Measurements from ENCODE around the gene SCFD1. TPM values are rescaled to one million over a fixed set of nuclear protein-coding genes. Genes with fewer than 3 reads are reported as not detected.

The SCFD1 gene
- total RNA-seq, 1 donor from 2014 or later: 38.7 TPM

- Mint-ChIP-seq H3K4me1 (ENCODE audit: unreplicated experiment) (peaks cover 5% of the 10 kb centered on the region), H3K4me3 (ENCODE audit: unreplicated experiment) (no peak overlapping the region), H3K36me3 (ENCODE audit: low read depth, unreplicated experiment) (peaks cover 13% of the 10 kb centered on the region), H3K9me3 (ENCODE audit: unreplicated experiment) (no peaks in the 10 kb centered on the region), H3K27ac (ENCODE audit: unreplicated experiment) (no peak overlapping the region), H3K27me3 (ENCODE audit: unreplicated experiment) (no peaks in the 10 kb centered on the region)
- DNase-seq (ENCODE audit: low spot score): no peak
- no peak for TF ChIP-seq CTCF (IDR thresholded peaks at IDR 0.05; ENCODE audit: unreplicated experiment)
Measured at GRCh38 chr14:30728471-30728870, 106.4 kb downstream of the SCFD1 start.

- no peak for TF ChIP-seq CTCF (IDR thresholded peaks at IDR 0.05; ENCODE audit: unreplicated experiment)
- Mint-ChIP-seq H3K4me3 (ENCODE audit: unreplicated experiment) (no peak overlapping the region), H3K4me1 (ENCODE audit: unreplicated experiment) (no peaks in the 10 kb centered on the region), H3K36me3 (ENCODE audit: low read depth, unreplicated experiment) (no peaks in the 10 kb centered on the region), H3K9me3 (ENCODE audit: unreplicated experiment) (no peaks in the 10 kb centered on the region), H3K27ac (ENCODE audit: unreplicated experiment) (no peak overlapping the region), H3K27me3 (ENCODE audit: unreplicated experiment) (peaks cover 3% of the 10 kb centered on the region)
- DNase-seq (ENCODE audit: low spot score): no peak
Measured at GRCh38 chr14:30737916-30738315, 115.8 kb downstream of the SCFD1 start.

GRCh38 chr14:30738978-30739377, 116.9 kb downstream of the SCFD1 start:
- Mint-ChIP-seq H3K27ac (ENCODE audit: unreplicated experiment) (no peak overlapping the region), H3K9me3 (ENCODE audit: unreplicated experiment) (no peaks in the 10 kb centered on the region)

GRCh38 chr14:30748343-30748742, 126.2 kb downstream of the SCFD1 start:
- Mint-ChIP-seq H3K36me3 (ENCODE audit: low read depth, unreplicated experiment) (no peaks in the 10 kb centered on the region), H3K27me3 (ENCODE audit: unreplicated experiment) (no peaks in the 10 kb centered on the region), H3K4me1 (ENCODE audit: unreplicated experiment) (peaks cover 3% of the 10 kb centered on the region), H3K4me3 (ENCODE audit: unreplicated experiment) (no peak overlapping the region), H3K9me3 (ENCODE audit: unreplicated experiment) (no peaks in the 10 kb centered on the region), H3K27ac (ENCODE audit: unreplicated experiment) (no peak overlapping the region)
- TF ChIP-seq CTCF (IDR thresholded peaks at IDR 0.05; ENCODE audit: unreplicated experiment): no peak
- no peak for DNase-seq (ENCODE audit: low spot score)

More at GRCh38 chr14:30738978-30739377, 116.9 kb downstream of the SCFD1 start:
- no peak for DNase-seq (ENCODE audit: low spot score)
- Mint-ChIP-seq H3K4me3 (ENCODE audit: unreplicated experiment) (no peak overlapping the region), H3K4me1 (ENCODE audit: unreplicated experiment) (no peaks in the 10 kb centered on the region), H3K27me3 (ENCODE audit: unreplicated experiment) (peaks cover 3% of the 10 kb centered on the region), H3K36me3 (ENCODE audit: low read depth, unreplicated experiment) (no peaks in the 10 kb centered on the region)
- TF ChIP-seq CTCF (IDR thresholded peaks at IDR 0.05; ENCODE audit: unreplicated experiment): no peak

- no peak overlapping the region for H3K4me3 Mint-ChIP-seq (ENCODE audit: unreplicated experiment)
- no peaks in the 10 kb centered on the region for H3K27me3 Mint-ChIP-seq (ENCODE audit: unreplicated experiment)
- DNase-seq (ENCODE audit: low spot score): no peak
- H3K27ac Mint-ChIP-seq (ENCODE audit: unreplicated experiment): no peak overlapping the region
- peaks cover 18% of the 10 kb centered on the region for H3K4me1 Mint-ChIP-seq (ENCODE audit: unreplicated experiment)
- no peaks in the 10 kb centered on the region for H3K36me3 Mint-ChIP-seq (ENCODE audit: low read depth, unreplicated experiment)
- H3K9me3 Mint-ChIP-seq (ENCODE audit: unreplicated experiment): no peaks in the 10 kb centered on the region
- no peak for TF ChIP-seq CTCF (IDR thresholded peaks at IDR 0.05; ENCODE audit: unreplicated experiment)
Measured at GRCh38 chr14:30751646-30752416, 129.7 kb downstream of the SCFD1 start.
